ENCODE data around the gene BTBD1.
A peak's percentile ranks its signal among the peaks of the same experiment; 100 is the strongest.
"Not testable (repeated sequence)": the region's sequence is repeated elsewhere in the genome, so short reads cannot be mapped to it uniquely, and the experiment has no call there.

Gene BTBD1

DNA sequence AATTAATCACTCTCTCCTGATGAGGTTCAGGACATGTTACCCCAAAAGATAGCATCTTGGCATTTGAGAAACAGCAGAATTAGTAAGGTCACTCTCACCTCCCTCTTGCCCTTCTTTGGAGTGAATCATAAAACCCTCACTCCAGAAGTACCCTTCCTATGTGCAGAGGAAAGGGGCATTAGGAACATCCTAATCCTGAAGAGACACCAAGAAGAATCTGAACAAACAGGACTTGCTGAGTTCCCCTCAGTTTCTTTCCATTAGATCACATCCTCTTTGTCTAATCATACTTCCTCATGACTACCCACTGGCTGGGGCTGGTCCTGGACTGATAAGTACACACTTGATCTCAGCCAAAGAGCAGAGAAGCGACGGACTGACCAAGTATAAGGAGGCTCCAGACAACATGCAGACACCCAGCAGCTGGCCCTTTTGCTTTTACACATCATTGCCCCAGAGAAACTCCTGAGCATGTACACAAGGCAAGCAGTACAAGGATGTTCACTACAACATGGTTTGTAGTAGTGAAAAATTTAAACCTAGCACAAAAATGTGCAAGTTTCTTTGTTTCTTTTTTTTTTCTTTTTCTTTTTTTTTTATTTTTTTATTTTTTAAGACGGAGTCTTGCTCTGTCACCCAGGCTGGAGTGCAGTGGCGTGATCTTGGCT, 25.4 kb upstream of the BTBD1 start:
- no peak for DNase-seq

- not testable (repeated sequence) for DNase-seq
These were observed 24.9 kb upstream of the BTBD1 start for GRCh38 chr15:83091965-83092308.

- no peak for DNase-seq
These were observed 23.4 kb upstream of the BTBD1 start for GRCh38 chr15:83090465-83090864.

DNA sequence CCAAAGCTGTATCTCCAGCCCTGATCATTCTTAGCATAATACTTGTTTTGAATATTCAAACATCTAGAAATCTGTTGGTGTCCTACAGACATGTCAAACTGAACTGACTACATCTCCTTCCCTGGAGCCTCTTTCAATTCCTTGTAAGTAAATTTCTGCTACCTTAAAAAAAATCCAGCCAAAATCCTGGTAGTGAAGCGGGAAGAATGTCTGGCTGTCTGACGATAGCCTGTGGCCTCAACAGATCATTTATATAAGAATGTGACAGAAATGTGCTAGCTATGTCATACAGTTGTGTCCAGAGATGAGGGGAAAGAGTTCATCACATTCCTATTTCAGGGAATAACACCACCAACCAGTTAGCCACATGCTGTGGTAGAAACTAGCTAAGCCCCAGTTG, 21.8 kb upstream of the BTBD1 start:
- no peak for DNase-seq

- DNase-seq = no peak
These were observed 20.5 kb upstream of the BTBD1 start for GRCh38 chr15:83087576-83087975.

DNA sequence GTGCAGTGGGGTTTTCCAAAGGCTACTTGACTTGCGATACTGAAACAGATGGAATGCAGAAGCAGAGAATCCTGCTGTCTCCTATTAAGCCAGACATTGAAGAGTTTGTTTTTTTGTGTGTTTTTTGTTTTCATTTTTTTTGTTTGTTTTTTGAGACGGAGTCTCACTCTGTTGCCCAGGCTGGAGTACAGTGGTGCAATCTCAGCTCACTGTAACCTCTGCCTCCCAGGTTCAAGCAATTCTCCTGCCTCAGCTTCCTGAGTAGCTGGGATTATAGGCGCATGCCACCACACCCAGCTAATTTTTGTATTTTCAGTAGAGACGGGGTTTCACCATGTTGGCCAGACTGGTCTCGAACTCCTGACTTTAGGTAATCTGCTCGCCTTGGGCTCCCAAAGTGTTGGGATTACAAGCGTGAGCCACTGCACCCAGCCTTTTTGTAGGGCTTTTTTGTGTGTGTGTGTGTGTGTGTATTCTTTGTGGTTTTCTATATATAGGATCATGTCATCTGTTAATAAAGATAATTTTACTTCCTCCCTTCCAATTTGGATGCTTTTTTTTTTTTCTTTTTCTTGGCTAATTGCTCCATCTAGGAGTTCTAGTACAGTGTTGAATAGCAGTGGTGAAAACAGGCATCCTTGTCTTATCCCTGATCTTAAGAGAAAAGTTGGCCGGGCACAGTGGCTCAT, 19.0 kb upstream of the BTBD1 start:
- DNase-seq = not testable (repeated sequence)

GRCh38 chr15:83085461-83085860, 18.4 kb upstream of the BTBD1 start:
- DNase-seq = not testable (repeated sequence)

- no peak for DNase-seq
These were observed 15.8 kb upstream of the BTBD1 start for GRCh38 chr15:83082730-83083386.

GRCh38 chr15:83081256-83082014, 14.4 kb upstream of the BTBD1 start:
- DNase-seq = no peak

DNA sequence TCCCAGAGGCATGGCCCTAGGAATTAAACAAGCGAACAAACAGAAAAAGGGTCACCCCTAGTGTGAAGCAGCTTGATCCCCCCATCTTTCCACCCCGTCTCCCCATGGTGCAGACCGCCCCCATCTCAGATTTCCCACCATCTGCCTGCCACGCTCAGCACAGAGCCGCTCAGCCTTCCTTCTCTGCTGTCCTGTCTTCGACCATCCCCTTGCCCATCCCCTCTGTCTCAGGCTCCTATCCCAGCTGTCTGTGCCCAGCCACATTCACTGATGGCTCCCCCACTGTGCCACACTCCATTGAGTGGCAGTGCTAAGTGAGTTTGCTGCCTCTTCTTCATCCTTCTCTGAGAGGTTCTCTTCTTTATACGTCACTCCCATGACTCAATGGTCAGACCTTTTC, 11.7 kb upstream of the BTBD1 start:
- DNase-seq = no peak

DNA sequence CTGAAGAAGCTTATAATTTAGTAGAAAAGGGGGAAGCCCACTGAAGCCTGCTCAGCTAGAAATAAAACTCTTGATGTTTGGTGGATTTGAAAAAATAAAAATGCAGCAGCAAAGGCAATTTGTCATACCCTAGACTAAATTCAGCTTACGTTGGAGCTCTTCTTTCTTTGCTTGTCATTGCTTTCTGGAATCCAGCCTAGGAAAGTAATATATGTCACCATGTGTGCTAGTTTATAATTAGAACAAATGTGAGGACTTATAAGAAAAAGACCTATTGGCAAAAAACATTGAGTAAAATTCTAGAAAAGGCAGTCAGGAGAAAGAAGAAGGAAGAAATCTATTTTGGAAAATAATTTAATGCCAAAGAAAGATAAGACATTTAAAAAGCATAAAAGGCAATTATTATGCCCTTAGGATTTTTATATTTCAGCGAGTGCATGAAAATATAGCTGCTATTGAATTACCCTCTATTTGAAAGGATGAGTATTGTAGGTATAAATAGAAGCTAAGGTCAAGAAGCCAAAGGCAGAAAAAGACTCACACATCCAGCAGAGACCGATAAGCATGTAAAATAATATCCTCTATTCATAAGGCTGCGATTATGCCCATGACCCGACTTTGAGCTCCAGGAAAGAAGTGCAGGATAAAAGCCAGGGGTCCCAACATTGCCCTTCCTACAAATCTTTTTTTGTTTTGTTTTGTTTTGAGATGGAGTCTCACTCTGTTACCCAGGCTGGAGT, 10.6 kb upstream of the BTBD1 start:
- DNase-seq = no peak

GRCh38 chr15:83069211-83069642, 2.2 kb upstream of the BTBD1 start:
- peak; percentile 11 for DNase-seq

GRCh38 chr15:83068054-83068453, 1.0 kb upstream of the BTBD1 start:
- DNase-seq = no peak

GRCh38 chr15:83067638-83067962, 548 bp upstream of the BTBD1 start:
- DNase-seq = no peak

DNA sequence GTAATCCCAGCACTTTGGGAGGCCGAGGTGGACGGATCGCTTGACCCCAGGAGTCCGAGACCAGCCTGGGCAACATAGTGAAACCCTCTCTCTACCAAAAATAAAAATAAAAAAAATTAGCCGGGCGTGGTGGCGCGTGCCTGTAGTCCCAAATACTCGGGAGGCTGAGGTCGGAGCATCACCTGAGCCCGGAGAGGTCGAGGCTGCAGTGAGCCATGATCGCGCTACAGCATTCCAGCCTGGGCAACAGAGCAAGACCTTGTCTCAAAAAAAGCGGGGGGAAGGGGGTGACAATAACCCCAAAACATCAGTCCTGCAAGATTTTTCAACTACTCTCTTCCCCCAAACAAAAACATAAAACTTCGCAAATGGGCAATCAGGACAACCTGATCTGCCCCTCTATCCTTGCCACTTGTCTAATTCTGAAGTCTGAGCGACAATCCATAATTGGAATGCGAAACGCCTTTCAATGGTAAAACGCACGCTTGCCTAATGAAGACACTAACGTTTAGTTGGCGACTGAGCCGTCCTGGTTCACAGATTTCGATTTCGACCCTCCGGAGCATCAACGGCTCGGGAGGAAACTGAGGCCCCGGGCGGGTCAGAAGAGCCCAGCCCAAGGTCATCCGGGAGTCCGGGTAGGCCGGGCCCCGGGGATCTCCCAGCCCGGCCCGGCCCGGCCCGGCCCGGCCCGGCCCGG, 868 bp downstream of the BTBD1 start:
- DNase-seq = no peak

DNA sequence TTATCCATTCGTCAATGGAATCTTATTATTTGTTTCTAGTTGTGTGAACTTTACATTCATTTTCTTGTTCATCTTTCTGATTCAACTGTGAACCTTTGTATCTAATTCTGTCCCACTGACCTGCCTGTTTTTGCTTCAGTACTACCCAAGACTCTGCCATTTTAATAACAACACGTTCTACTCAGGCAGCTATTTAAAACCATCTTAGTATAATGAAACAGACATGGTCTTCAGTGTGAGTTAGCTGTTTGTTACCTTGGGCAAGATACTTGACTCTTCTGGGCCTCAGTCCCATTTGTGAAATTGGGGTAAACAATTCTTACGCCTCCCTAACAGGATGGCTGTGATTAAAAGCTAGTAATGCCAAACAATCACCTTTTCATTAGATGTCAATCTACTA, 1.6 kb downstream of the BTBD1 start:
- no peak for DNase-seq

GRCh38 chr15:83064859-83065258, 2.2 kb downstream of the BTBD1 start:
- no peak for DNase-seq

DNA sequence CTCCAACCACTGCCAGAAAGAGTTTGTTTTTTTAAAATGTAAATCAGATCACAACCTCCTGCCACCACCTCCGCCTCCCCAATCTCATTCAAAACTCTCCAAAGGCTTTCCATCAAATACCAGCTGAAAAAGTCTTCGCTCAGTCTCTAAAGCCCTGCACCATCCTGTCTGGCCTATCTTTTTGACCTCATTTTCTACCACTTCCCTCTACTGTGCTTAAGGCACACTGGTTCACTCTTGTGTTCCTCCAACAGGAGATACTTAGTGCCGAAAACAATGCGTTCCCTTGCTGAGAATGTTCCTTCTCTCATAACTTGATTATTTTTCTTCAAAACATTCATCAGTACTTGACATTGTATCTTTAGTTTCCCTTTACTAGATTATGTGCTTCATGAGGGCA, 3.5 kb downstream of the BTBD1 start:
- DNase-seq = no peak

GRCh38 chr15:83062768-83063180, 4.3 kb downstream of the BTBD1 start:
- no peak for DNase-seq

- DNase-seq = no peak
These were observed 5.4 kb downstream of the BTBD1 start for GRCh38 chr15:83061680-83062079.

- DNase-seq = no peak
These were observed 9.2 kb downstream of the BTBD1 start for GRCh38 chr15:83057696-83058376.

DNA sequence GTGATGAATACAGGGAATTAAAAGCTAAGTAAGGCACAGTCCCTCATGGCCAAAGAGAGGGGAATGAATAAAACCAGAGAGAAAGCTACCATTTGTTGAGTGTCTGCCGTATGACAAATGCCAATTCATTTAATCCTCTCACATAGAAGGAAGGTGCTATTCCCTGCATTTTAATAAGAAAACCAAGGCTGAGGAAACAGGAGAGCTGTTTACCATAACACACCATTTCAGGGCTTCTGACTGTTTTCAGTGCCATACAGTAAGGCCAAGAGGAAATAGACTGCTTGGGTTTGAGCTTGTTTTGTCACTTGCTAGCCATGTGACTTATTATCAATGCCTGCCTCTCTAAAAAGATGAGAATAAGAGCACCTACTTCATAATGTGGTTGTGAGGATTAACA, 10.1 kb downstream of the BTBD1 start:
- no peak for DNase-seq
